GM19328 (cell line): ENCODE results near the gene PROSER3.
"Not testable (repeated sequence)": the region's sequence is repeated elsewhere in the genome, so short reads cannot be mapped to it uniquely, and the experiment has no call there.

Experiments used
- ATAC-seq: cut with Tn5 transposase; IDR thresholded peaks from one replicate; pipeline ENCODE4 v1.9.1; 2021; ENCODE audit warnings: mild to moderate bottlenecking, moderate library complexity; ENCODE audit not compliant: unreplicated experiment

PROSER3 gene

GRCh38 chr19:35789978-35790944 lies 32.3 kb downstream of the PROSER3 start:
- ATAC-seq, result no peak

DNA sequence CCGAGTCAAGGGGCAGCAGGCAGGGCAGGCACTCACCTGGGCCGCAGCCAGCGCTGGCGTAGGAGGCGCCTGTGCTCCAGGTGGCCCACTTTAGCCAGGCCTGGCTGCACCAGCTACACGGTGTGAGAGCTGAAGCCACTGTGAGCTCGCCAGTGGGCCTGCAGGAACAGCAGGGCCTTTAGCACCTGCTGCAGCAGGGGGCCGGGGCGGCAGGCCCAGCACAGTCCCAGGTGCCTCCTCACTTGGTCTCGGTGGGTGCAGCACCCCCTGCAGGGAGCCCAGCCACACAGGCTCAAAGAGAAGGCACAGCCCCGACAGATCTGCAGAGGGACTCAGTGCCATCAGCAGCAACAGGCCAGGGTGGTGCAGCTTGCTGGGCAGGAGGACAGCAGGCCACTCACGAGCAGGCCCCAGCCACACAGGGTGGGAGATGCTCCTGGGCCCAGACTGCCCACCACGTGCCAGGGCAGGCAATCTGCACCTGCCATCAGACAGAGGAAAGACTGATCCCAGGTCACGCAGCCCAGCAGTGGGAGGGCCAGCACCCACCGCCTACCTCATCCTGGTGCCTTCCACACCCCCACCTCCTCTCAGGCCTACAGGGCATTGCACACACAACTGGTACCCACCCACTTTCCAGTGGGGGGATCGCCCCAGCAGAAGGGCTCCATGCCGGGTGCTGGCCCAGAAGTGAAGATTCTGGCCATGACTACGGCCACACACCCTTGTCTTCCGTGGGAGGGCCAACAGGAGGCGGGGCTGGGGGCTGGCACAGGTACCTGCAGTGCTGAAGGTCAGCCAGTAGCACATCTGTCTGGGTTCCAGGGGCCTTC lies 33.2 kb downstream of the PROSER3 start:
- no peak for ATAC-seq

DNA sequence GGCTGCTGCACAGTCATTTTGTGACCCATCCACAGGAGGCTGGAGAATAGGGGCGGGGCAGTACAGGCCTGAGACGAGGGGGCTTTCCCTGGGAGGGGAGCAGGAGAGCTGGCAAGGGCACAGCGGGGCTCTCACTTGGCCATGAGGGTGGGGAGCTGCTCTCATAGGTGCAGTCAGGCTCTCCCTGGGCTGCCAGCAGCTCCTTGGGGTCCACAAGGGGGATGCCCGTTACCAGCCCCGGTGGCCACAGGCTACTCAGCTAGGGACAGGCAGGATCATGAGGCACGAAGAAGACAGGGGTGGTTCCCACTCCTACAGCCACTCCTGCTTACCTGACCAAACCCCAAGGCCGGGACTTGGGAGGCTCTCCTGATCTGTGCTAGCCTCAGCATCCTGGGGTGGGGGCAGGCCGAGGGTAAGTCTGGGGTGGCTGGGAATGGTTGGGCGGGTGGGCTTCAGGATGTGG lies 33.9 kb downstream of the PROSER3 start:
- no peak for ATAC-seq

- ATAC-seq, result no peak
Measured at GRCh38 chr19:35792312-35792711, 34.3 kb downstream of the PROSER3 start.

DNA sequence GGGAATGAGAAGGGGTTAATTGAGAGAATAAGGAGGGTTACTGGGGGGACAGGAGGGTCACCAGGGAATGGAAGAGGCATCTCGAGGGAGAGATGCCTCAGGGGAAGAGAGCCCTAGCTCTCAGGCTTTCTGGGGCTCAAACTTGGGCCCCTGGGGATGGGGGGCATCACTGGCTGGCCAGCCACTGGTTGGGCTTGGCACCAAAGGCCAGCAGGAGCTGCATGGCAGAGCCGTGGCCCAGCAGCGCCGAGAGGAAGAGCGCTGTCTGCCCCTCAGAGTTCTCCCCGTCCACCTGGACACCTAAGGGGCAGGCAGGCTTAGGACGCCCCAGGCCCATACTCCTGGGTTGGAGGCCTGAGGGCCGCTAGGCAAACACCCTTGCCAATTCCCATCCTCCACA lies 34.9 kb downstream of the PROSER3 start:
- ATAC-seq, result no peak

GRCh38 chr19:35793381-35794165 lies 35.6 kb downstream of the PROSER3 start:
- no peak for ATAC-seq

GRCh38 chr19:35795564-35795963 lies 37.6 kb downstream of the PROSER3 start:
- not testable (repeated sequence) for ATAC-seq

GRCh38 chr19:35796645-35797542 lies 38.9 kb downstream of the PROSER3 start:
- ATAC-seq, result no peak

DNA sequence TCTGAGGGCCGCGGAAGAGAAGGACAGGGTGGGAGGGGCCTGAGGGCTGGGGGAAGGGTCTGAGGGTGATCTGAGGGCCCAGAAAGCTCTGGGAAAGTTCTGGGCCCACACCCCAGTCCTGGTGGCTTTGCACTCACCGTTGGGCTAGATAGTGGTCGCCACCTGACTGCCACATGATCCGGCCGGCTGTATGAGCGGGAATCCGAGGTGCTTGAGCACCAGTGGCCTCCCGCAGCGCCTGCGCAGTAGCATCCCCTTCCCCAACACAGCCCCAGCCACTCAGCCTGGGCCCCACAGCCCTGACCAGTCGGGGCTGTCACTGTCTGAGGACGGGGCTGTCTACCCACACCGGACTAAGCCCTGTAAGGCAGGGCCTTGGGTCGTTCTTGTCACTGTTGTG lies 39.7 kb downstream of the PROSER3 start:
- no peak for ATAC-seq

DNA sequence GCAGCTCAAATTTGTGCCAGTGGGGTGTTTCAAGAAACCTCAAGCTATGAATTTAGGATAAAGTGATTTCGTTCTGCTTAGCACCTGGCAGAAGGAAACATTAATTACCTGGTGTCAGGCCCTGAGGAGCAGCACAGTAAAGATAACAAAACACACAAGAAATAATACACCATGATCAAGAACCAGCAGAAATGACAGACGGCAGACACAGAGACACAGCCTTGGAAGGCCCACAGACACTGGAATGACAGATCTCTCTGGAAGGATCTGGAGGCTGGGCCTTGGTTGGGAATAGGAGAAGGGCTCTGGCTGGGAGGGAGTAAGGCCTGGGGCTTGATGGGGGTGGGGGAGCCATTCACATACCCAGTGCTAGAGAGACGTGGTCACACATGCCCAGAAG lies 43.9 kb downstream of the PROSER3 start:
- ATAC-seq, result no peak

DNA sequence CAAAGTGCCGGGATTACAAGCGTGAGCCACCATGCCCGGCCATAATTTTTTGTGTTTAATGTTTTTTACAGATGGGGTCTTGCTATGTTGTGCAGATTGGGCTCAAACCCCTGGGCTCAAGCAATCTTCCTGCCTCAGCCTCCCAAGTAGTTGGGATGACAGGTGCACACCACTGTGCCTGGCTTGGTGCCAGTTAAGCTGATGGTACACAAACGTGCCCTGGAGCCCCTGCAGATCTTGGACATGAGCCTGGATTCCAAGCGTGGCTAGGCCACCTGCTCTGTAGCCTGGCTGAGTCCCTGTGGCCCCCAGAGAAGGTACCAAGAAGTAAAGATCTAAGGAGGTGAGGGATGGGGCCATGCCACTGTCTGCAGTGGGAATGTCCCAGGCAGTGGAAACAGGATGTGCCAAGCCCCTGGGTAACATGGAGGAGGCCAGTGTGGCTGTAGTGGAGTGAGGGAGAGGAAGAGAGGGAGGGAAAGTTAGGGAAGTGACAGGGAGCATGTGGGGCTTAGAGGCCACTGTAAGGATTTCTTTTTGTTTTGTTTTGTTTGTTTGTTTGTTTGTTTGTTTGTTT lies 47.6 kb downstream of the PROSER3 start:
- ATAC-seq, result no peak

DNA sequence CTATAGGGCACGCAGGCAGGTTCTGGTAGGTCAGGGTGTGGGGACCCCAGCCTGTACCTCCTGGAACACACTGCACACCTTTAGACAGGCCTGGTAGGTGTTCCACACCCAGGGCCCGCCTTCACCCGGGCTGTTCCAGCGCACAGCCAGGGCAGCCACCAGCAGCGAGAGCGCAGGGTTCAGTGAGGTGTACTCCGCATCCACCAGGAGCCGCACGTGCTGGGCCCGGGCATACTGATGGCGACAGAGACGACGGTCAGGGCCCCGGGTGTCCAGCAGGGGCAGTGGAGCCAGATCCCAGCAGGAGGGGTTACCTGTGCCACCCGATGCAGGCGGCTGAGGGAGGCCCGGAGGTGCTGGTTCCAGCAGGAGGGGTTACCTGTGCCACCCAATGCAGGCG lies 48.6 kb downstream of the PROSER3 start:
- no peak for ATAC-seq

- no peak for ATAC-seq
Measured at GRCh38 chr19:35807633-35808032, 49.7 kb downstream of the PROSER3 start.

DNA sequence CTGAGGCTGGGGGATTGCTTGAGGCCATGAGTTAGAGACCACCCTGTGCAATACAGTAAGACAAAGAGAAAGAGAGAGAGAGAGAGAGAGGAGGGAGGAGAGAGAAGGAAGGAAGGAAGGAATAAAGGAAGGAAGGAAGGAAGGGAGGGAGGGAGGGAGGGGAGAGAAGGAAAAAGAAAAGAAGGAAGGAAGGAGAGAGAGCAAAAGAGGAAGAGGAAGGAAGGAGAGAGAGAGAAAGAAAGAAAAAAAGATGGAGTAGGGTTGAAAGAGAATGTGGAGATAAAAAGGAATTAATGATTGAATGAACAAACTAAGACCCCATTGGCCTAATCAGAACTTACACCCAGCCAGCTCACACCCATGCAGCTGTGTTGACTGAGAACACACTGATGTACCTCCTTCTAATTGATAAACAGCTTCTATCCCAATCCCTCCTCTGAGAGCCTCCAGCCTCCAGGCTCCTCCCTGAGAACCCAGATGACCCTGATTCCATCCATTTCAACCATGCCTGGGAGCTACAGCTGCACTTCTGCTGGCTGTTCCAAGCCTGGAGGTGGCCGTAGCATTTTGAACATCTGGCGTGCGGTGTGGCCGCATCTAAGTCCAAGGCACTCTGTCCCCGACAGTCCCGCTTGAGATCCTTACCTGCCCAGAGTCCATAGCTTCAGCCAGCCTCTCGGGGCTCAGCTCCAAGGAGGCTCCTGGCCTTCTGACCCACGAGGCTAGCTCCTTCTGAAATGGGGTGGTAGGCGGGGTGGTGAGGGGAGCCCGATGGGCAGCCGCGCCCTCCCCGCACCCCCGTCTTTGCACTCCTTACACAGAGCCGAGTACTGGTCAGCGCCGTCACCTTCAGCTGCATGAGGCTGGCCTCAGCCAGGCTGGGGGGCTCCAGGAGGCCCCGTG lies 53.6 kb downstream of the PROSER3 start:
- no peak for ATAC-seq

GRCh38 chr19:35812220-35813042 lies 54.5 kb downstream of the PROSER3 start, which contains the start of gene PRODH2:
TSS of gene PRODH2 (minus strand) at chr19:35812845. CDS start at chr19:35812805, 40 bp downstream.
- no peak for ATAC-seq

- ATAC-seq, result no peak
Measured at GRCh38 chr19:35813043-35813890, 55.3 kb downstream of the PROSER3 start.

- ATAC-seq, result no peak
Measured at GRCh38 chr19:35816262-35816661, 58.3 kb downstream of the PROSER3 start.
